HG02571 (cell line): ENCODE measurements around the gene MCTP1.
"Not testable (repeated sequence)": the region's sequence is repeated elsewhere in the genome, so short reads cannot be mapped to it uniquely, and the experiment has no call there.

Source experiments
- ATAC-seq: cut with Tn5 transposase; IDR thresholded peaks from one replicate; pipeline ENCODE4 v1.9.1; 2021; ENCODE audit warnings: mild to moderate bottlenecking, moderate library complexity; ENCODE audit not compliant: unreplicated experiment

The MCTP1 gene

GRCh38 chr5:95035891-95036685 is 248.8 kb downstream of the MCTP1 start:
- no peak for ATAC-seq

- no peak for ATAC-seq
These were observed 252.1 kb downstream of the MCTP1 start for GRCh38 chr5:95032801-95033200.

- peak; percentile 56 for ATAC-seq
These were observed 255.1 kb downstream of the MCTP1 start for GRCh38 chr5:95029569-95030366.

- no peak for ATAC-seq
These were observed 257.1 kb downstream of the MCTP1 start for GRCh38 chr5:95027775-95028174.

- ATAC-seq: no peak
These were observed 257.7 kb downstream of the MCTP1 start for GRCh38 chr5:95027151-95027721.

- no peak for ATAC-seq
These were observed 258.2 kb downstream of the MCTP1 start for GRCh38 chr5:95026718-95027117.

GRCh38 chr5:95022967-95023695 is 261.8 kb downstream of the MCTP1 start:
- ATAC-seq: peak; percentile 68

GRCh38 chr5:95020345-95020744 is 264.5 kb downstream of the MCTP1 start:
- ATAC-seq: no peak

- ATAC-seq: no peak
These were observed 265.9 kb downstream of the MCTP1 start for GRCh38 chr5:95018946-95019345.

- no peak for ATAC-seq
These were observed 266.4 kb downstream of the MCTP1 start for GRCh38 chr5:95018511-95018910.

- no peak for ATAC-seq
These were observed 275.1 kb downstream of the MCTP1 start for GRCh38 chr5:95009812-95010211.

- ATAC-seq: no peak
These were observed 276.8 kb downstream of the MCTP1 start for GRCh38 chr5:95007921-95008597.

GRCh38 chr5:95005811-95006210 is 279.1 kb downstream of the MCTP1 start:
- no peak for ATAC-seq

- ATAC-seq: no peak
These were observed 286.2 kb downstream of the MCTP1 start for GRCh38 chr5:94998670-94999069.

- not testable (repeated sequence) for ATAC-seq
These were observed 290.4 kb downstream of the MCTP1 start for GRCh38 chr5:94994537-94994936.

GRCh38 chr5:94993491-94993890 is 291.4 kb downstream of the MCTP1 start:
- ATAC-seq: no peak

- no peak for ATAC-seq
These were observed 292.6 kb downstream of the MCTP1 start for GRCh38 chr5:94992325-94992724.

GRCh38 chr5:94983861-94984535 is 300.9 kb downstream of the MCTP1 start:
- no peak for ATAC-seq

- ATAC-seq: no peak
These were observed 307.5 kb downstream of the MCTP1 start for GRCh38 chr5:94977437-94977836.

- ATAC-seq: no peak
These were observed 308.0 kb downstream of the MCTP1 start for GRCh38 chr5:94976853-94977252.
